Measurements from ENCODE around the gene SMIM43. TPM values are rescaled to one million over a fixed set of nuclear protein-coding genes. Genes with fewer than 3 reads are reported as not detected.
A peak's percentile ranks its signal among the peaks of the same experiment; 100 is the strongest.

Gene SMIM43
- total RNA-seq, 1 donor from 2014 or later = not detected

- intact Hi-C loops (cut with DNase I) = no loop called here
- Histone ChIP-seq H3K27ac (no peak overlapping the region), H3K4me1 (no peaks in the 10 kb centered on the region), H3K36me3 (no peaks in the 10 kb centered on the region), H3K27me3 (no peaks in the 10 kb centered on the region), H3K9me3 (no peaks in the 10 kb centered on the region), H3K4me3 (no peak overlapping the region)
- DNase-seq (ENCODE audit: low spot score in 2 of 2) = no peak
- no peak for TF ChIP-seq CTCF (IDR thresholded peaks at IDR 0.05)
Observed at GRCh38 chr4:121740796-121741409, 24.1 kb downstream of the SMIM43 start.

GRCh38 chr4:121739575-121739974 is 25.4 kb downstream of the SMIM43 start:
- no peak overlapping the region for H3K4me3 ChIP-seq
- H3K27ac ChIP-seq = no peak overlapping the region
- no peaks in the 10 kb centered on the region for H3K36me3 ChIP-seq
- H3K4me1 ChIP-seq = no peaks in the 10 kb centered on the region
- no peak for DNase-seq (ENCODE audit: low spot score in 2 of 2)
- intact Hi-C loops (cut with DNase I) = loop anchor here (10.0 kb wide), 2 partner anchors 255 to 545 kb away; no protein-coding TSS in a partner anchor
- H3K9me3 ChIP-seq = no peaks in the 10 kb centered on the region
- H3K27me3 ChIP-seq = no peaks in the 10 kb centered on the region
- TF ChIP-seq CTCF (IDR thresholded peaks at IDR 0.05) = no peak

- TF ChIP-seq CTCF (IDR thresholded peaks at IDR 0.05) = no peak
- no peak for DNase-seq (ENCODE audit: low spot score in 2 of 2)
Observed at GRCh38 chr4:121738780-121739535, 26.0 kb downstream of the SMIM43 start.

GRCh38 chr4:121737846-121738554 is 27.0 kb downstream of the SMIM43 start:
- no peaks in the 10 kb centered on the region for H3K36me3 ChIP-seq
- H3K9me3 ChIP-seq = no peaks in the 10 kb centered on the region
- DNase-seq (ENCODE audit: low spot score in 2 of 2) = no peak
- H3K27me3 ChIP-seq = no peaks in the 10 kb centered on the region
- H3K4me1 ChIP-seq = no peaks in the 10 kb centered on the region
- intact Hi-C loops (cut with DNase I) = loop anchor here (2.0 to 10.0 kb wide), 3 partner anchors 253 to 543 kb away; no protein-coding TSS in a partner anchor
- no peak overlapping the region for H3K4me3 ChIP-seq
- no peak for TF ChIP-seq CTCF (IDR thresholded peaks at IDR 0.05)
- no peak overlapping the region for H3K27ac ChIP-seq

More at GRCh38 chr4:121738780-121739535, 26.0 kb downstream of the SMIM43 start:
- H3K27ac ChIP-seq = no peak overlapping the region
- H3K9me3 ChIP-seq = no peaks in the 10 kb centered on the region
- intact Hi-C loops (cut with DNase I) = loop anchor here (10.0 kb wide), 2 partner anchors 254 to 544 kb away; no protein-coding TSS in a partner anchor
- no peaks in the 10 kb centered on the region for H3K4me1 ChIP-seq
- H3K27me3 ChIP-seq = no peaks in the 10 kb centered on the region
- H3K36me3 ChIP-seq = no peaks in the 10 kb centered on the region
- H3K4me3 ChIP-seq = no peak overlapping the region

GRCh38 chr4:121736735-121737351 is 28.1 kb downstream of the SMIM43 start:
- H3K36me3 ChIP-seq = no peaks in the 10 kb centered on the region
- no peak overlapping the region for H3K4me3 ChIP-seq
- H3K9me3 ChIP-seq = no peaks in the 10 kb centered on the region
- peak; percentile 21 to 55 (median 28) for TF ChIP-seq CTCF (IDR thresholded peaks at IDR 0.05)
- intact Hi-C loops (cut with DNase I) = loop anchor here (2.0 to 10.0 kb wide), 3 partner anchors 252 to 542 kb away; no protein-coding TSS in a partner anchor
- no peak overlapping the region for H3K27ac ChIP-seq
- H3K4me1 ChIP-seq = no peaks in the 10 kb centered on the region
- no peak for DNase-seq (ENCODE audit: low spot score in 2 of 2)
- no peaks in the 10 kb centered on the region for H3K27me3 ChIP-seq
